NCI-H526 (cell line): ENCODE results near the gene AP4B1.
"Not testable (repeated sequence)": the region's sequence is repeated elsewhere in the genome, so short reads cannot be mapped to it uniquely, and the experiment has no call there.

Experiments
- DNase-seq, 2 experiments: peaks; one replicate each; lab custom pipeline; 2025; lab: John Stamatoyannopoulos, UW

AP4B1 gene

DNA sequence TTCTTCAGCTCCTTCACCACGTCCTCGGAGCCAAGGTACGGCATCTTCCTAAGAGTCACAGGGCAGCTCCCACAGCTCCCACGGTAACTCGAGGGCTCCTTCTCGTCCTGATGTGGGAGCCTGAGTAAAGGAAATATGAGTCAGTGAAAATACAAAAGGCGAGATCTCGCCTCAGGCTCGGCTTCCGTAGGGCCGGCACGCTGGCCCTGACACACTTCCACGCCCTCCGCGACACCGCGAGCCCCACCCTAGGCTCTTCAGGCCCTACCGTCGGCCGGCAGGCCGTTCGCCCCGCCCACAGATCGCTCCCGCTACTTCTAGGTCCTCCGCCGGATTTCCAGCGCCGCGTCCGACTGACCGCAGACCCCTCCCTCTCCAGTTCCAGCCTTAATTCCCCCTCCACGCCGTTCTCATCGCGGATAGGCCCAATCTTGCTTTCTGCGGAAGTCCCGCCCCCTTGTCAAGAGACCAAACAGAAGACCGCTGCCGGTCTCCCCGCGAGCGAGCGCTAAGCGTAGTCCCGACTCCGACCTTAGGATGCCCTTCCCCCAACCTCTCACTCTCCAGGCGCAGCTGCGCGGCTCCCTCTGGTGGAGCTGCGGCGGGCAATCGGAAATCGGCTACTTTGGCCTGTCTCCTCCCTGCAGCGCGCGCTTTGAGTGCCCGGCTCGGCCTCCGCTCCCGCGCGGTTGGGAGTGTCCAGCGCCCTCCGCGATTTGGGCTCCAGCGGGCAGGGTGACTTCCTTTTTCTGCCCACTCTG is at the start of gene AP4B1, which contains the start of gene DCLRE1B:
Gene AP4B1, minus strand, starts transcription at position 126 of the 761 bp plus-strand sequence. Its CDS starts 82 bp downstream, at position 44.
Gene DCLRE1B, plus strand, starts transcription at position 653 of the 761 bp plus-strand sequence. CDS start 261 bp downstream, outside the sequence.
- peak; percentile 100 for DNase-seq

DNA sequence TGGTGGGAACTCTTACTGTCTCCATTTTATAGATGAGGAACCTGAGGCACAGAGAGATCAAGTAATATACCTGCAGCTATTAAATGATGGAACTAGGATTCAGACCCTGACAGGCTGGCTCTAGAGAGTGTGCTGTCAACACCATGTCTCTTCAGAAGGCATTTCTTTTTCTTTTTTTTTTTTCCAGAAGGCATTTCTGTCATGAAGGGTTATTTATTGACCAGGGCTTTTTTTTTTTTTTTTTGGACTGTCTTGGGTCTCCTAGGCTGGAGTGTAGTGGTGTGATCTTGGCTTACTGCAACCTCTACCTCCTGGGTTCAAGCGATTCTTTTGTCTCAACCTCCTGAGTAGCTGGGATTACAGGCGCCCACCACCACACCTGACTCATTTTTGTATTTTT is 47.1 kb upstream of the AP4B1 start:
- no peak for DNase-seq

DNA sequence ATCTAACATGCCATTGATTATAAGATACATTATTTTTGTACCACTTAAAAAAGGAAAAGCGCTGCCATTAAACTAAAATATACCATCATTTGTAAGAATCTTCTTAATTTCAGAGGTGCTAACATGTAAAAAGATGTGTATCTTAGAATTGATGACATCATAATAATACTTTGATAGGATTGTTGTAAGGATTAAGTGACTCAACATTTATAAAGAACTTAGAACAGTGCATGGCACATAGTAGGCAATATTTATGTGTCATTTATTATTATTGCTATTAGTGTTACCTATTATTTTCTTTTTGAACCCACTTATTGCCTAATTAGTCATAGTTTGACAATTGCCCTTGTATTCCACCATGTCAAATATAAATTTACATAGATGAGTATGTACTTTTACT is 46.3 kb upstream of the AP4B1 start:
- no peak for DNase-seq

DNA sequence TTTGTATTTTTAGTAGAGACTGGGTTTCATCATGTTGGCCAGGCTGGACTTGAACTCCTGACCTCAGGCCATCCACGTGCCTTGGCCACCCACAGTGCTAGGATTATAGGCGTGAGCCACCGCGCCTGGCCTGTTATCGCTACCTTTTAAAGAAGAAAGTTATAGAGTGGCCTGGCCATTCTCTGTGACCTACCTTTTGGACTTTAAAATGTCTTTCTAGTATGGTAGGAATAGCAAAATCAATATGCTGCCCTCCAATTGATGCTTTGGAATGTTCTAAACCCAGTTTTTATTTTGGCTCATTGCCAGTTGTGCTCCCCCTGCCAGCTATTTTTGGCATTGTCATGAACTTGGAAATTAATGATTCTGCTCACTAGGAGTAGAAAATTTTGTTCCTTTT is 44.4 kb upstream of the AP4B1 start:
- DNase-seq: no peak

DNA sequence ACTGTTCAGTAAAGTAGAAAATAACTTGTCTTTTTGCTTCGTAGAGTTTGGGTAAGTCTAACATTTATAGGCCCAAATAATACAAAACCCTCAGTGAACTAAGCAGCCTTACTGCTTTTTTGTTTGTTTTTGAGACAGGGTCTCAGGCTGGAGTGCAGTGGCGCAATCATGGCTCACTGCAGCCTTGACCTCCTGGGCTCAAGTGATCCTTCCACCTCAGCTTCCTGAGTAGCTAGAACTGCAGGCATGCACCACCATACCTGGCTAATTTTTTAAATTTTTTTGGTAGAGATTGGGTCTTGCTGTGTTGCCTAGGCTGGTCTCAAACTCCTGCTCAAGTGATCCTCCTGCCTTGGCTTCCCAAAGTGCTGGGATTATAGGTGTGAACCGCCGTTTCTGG is 43.6 kb upstream of the AP4B1 start:
- not testable (repeated sequence) for DNase-seq

DNA sequence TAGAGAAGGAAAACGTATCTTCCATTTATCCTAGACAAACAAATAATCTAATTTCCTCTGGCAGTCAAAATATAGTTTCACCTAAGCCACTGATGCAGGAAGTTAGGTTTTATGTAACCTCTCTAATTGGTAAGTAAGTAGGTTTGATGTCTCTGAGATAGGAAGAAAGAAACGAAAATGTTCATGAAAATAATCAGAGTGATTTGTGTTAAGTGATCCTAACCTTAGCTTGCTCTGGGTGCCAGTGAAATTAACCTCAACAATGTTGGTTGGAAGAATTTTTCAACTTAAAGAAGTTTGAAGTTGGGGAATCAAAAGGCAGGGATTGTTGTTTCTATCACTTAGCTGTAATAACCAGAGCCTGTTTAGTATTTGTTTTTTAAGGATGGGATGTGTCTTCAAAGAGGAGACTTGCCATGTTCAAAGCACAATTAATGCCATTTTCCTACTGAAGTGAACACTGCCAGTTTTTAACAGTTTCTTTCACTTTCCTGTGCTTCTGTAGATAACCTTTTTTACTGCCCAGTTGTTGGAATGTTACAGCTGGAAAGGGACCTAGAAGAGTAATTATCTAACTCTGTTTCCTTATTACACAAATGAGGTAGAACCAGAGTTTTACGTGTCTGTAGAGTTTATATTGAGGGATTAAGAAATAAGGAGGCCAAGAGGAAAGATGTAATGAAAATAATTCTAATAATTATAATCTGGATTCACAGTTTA is 42.9 kb upstream of the AP4B1 start:
- no peak for DNase-seq

DNA sequence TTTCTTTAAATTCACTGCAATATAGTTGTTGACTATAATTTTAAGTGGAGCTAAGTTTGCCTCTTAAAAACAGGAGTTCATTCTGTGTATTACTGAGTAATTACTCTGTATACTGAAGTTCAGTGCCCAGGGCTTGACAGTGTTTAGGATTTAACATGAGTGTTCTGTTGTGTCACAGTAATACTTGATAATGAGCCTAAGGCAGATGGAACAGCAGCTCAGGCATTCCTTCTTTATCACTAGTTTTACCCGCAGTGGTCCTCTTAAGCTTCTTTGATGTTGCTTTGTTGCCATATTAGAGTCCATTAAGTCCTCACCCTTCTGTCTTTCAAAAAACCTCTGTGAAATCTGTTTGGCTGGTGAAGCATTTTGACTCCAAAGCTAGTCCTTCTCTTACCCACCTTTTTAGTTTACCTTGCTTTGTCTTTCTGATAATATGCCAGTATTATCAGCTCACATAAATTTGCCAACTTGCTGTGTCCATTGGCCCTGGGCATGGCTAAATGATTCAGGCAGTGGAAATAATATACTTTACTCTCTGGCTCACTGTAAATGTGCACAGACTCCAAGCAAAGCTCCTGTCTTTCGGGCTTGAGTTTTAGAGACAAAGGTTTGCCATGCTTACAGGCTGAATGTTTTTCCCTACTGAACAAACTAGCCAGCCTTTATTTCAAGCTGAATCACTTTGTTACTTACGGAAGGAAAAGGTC is 42.2 kb upstream of the AP4B1 start:
- DNase-seq: no peak

DNA sequence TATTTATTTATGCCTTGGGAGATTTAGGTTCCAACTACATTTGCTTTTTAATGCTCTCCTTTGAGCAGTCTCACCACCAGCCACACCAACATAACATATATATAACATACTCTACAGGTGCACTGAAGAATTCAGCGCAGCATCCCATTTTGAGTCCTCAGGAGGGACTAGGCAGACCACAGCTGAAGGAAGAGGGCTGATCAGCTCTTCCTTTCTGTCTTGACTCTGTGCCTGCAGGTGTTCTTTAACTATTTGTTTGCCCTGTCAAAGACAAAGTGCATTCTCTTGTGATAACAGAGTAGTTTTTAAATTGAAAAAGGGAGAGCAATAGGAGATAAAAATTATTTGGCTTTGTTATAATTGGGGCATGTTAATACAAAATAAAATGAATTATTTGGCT is 41.5 kb upstream of the AP4B1 start:
- DNase-seq: no peak

DNA sequence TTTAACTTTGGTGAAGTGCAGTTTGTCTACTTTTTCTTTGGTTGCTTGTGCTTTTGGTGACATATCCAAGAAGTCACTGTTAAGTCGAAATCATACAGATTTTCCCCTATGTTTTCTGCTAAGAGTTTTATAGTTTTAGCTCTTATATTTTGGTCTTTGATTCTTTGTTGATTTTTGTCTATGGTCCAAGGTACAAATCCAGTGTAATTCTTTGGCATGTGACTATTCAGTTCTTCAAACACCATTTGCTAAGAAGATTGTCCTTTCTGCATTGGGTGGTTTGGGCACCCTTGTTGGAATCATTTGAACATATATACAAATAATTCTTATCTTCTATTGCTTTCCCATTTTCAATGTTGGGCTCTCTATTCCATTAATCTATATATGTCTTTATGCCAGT is 40.7 kb upstream of the AP4B1 start:
- DNase-seq: no peak

DNA sequence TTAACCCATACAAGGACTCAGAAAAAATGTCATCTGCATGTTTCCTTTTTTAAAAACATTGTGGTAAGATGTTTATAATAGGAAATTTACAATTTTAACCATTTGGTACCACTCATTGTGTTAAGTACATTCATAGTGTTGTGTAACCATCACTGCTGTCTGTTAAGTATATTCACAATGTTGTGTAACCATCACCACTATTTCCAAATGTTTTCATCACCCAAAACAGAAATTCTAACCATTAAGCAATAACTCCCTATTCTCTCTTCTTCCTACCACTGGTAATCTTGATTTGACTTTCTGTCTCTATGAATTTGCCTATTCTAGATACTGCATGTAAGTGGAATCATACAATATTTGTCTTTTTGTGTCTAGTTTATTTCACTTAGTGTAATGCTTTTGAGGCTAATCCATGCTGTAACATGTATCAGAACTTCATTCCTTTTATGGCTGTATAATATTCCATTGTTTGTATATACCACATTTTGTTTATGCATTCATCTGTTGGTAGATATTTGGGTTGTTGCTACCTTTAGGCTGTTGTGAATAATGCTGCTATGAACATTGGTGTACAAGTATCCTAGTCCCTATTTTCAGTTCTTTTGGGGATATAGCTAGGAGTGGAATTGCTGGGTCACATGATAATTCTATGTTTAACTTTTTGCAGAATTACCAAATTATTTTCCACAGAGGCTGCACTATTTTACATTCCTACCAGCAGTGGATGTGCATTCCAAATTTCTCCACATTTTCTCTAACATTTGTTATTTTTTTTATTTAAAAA is 38.6 kb upstream of the AP4B1 start:
- DNase-seq: no peak

DNA sequence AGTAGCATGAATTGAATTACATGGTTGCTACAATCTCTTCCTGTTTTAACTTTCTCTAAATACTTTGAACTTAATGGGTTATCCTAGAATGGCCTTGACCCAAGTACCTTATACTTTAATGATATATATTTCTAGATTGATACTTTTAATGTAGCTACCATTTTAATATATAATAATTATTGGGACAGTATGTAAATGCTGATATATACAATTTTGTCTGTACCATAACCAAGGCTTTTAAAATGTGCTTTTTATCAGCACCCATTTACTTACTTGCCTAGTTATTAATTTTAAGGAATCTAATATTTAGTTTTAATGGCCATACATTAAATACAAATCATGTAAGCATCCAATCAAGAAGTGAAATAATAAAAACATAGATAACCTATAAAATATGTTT is 37.9 kb upstream of the AP4B1 start:
- no peak for DNase-seq

DNA sequence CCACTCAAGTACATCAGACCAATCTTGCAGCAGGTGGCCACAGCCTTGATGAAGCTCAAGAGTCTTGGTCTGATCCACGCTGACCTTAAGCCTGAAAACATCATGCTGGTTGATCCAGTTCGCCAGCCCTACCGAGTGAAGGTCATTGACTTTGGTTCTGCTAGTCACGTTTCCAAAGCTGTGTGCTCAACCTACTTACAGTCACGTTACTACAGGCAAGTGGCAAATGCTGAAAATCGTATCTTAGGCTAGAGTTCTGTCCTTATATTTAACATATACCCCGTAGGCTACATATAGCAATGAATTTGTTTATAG is 36.6 kb upstream of the AP4B1 start:
- DNase-seq: no peak

DNA sequence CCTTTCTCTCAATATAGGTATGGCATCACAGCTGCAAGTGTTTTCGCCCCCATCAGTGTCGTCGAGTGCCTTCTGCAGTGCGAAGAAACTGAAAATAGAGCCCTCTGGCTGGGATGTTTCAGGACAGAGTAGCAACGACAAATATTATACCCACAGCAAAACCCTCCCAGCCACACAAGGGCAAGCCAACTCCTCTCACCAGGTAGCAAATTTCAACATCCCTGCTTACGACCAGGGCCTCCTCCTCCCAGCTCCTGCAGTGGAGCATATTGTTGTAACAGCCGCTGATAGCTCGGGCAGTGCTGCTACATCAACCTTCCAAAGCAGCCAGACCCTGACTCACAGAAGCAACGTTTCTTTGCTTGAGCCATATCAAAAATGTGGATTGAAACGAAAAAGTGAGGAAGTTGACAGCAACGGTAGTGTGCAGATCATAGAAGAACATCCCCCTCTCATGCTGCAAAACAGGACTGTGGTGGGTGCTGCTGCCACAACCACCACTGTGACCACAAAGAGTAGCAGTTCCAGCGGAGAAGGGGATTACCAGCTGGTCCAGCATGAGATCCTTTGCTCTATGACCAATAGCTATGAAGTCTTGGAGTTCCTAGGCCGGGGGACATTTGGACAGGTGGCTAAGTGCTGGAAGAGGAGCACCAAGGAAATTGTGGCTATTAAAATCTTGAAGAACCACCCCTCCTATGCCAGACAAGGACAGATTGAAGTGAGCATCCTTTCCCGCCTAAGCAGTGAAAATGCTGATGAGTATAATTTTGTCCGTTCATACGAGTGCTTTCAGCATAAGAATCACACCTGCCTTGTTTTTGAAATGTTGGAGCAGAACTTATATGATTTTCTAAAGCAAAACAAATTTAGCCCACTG is 36.0 kb upstream of the AP4B1 start:
- DNase-seq: no peak

DNA sequence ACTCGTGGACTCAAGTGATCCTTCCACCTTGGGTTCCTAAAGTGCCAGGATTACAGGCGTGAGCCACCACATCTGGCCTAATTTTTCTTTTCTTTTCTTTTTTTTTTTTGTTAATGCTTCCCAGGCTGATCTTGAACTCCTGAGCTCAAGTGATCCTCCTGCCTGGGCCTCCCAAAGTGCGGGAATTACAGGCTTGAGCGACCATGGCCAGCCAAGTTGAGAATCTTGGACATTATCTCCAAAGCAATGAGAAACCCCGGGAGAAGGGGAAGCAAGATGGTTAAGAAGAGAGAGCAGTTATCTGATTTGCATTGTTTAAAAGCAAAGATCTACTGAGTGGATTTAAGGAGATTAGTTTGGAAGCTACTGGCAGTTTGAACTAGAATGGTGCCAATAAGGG is 33.6 kb upstream of the AP4B1 start:
- DNase-seq: no peak

DNA sequence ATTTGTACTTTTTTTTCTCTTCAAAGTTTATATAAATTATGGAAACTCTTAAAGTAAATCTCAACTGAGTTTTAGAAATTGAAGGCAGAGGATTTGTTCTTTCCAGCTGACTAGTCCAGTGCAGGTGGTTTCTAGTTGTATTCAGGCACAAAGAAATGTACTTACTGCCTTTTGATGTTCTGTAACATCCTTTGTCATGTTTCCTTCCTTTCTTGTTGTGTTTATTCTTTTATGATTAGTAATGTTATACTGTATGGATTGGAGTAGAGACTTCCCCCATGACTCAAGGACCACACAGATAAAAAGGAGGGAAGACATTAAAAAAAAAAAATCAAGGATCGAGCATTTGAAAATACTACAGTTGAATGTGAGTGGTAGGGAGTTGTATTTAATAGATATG is 32.5 kb upstream of the AP4B1 start:
- no peak for DNase-seq

DNA sequence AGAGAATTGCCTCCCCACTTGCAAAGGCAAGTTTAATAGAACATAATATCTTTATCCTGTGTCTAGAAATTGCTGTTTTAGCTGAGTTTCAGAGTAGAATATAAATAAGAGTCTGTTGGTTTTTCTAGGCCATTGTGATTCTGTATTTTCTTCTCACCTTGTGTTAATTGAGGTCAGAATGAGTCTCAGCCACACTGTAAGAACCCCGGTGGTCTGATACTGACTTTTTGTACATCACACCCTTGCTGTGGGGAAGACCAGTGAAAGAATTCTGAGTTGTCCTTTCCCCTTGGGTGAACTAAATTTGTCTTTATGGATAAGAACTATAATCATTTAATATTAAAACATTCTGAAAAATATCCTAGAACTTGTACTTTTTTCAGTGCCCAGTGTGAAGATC is 31.4 kb upstream of the AP4B1 start:
- DNase-seq: no peak

DNA sequence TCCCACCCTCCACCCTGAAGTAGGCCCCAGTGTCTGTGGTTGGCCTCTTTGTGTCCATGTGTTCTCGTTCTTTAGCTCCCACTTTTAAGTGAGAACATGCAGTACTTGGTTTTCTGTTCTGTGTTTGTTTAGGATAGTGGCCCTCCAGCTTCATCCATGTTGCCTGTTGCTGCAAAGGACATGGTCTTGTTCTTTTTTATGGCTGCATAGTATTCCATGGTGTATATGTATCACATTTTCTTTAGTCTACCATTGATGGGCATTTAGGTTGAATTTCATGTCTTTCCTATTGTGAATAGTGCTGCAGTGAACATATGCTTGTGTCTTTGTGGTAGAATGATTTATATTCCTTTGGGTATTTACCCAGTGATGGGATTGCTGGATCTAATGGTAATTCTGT is 30.6 kb upstream of the AP4B1 start:
- no peak for DNase-seq

DNA sequence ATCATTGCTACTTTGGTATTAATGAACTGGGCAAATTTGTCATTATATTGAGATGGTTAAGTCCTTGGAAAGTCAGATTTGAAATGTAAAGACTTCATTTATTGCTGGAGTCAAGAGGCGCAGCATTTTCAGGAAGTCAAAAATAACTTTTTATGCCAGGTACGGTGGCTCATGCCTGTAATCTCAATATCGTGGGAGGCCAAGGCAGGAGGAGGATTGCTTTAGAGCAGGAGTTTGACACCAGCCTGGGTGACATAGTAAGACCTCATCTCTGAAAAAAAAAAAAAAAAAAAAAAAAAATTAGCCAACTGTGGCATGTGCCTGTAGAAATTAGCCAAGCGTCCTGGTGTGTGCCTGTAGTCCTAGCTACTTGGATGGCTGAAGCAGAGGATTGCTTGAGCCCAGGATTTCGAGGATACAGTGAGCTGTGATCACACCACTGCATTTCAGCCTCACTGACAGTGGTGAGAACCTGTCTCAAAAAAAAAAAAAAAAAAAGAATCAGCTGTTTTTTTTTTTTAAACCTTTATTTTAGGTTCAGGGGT is 30.0 kb upstream of the AP4B1 start:
- no peak for DNase-seq

DNA sequence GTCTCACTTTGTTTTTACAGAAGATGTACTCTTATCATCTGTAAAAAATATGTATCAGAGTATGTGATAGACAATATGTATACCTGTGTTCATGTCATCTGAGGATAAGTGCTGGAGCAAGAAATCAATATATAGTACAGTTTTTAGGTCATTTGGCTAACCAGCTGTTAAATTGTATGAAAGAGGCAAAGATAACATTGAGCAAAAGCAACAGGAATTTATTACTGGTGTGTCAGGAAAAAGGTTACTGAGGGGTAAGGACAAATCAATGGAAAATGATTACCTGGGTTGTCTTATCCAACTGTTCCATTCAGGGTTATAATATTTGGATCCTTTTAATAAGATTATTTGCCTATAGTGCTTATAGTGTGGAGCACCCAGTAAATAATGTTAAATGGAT is 29.4 kb upstream of the AP4B1 start:
- DNase-seq: no peak

DNA sequence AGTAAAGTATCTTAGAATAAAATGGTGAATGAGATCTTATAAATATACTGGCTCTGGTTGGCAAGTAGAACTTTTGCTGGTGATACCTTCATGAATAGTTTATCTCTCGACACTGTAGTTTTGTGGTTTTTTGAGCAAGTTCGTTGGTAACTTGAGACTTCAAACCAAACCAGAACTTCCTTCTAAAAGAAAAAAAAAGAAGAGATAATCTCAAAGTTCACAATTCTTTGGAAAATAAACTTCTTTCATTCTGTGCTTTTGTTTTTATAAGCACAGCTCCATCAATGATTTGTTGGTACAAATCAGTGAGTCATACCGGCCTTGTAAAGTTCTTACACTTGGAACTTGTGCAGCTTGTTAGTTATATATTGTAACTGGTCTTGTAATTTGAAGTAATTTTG is 26.9 kb upstream of the AP4B1 start:
- DNase-seq: no peak
